ENCODE measurements around the gene CT47C1. TPM values are rescaled to one million over a fixed set of nuclear protein-coding genes. Genes with fewer than 3 reads are reported as not detected.
"Not testable (repeated sequence)": the region's sequence is repeated elsewhere in the genome, so short reads cannot be mapped to it uniquely, and the experiment has no call there.

The CT47C1 gene
- not detected for total RNA-seq

- Histone ChIP-seq H3K36me3 (no peaks in the 10 kb centered on the region), H3K27ac (no peak within 1 kb of the TSS), H3K4me3 (no peak within 1 kb of the TSS), H3K4me1 (no peaks in the 10 kb centered on the region), H3K27me3 (no peaks in the 10 kb centered on the region), H3K9me3 (no peaks in the 10 kb centered on the region)
- WGBS, 2 donors (ENCODE audit: low coverage in 1 of 2): 85% methylated on average over 6 of the region's 6 CpGs; no CpG with 5 or more reads in 1 of the 2 donors
- ATAC-seq: no peak
- TF ChIP-seq POLR2A (IDR thresholded peaks at IDR 0.05) (no peak), CTCF (IDR thresholded peaks at IDR 0.05) (no peak), EP300 (IDR thresholded peaks at IDR 0.05) (no peak), POLR2AphosphoS5 (IDR thresholded peaks at IDR 0.05) (no peak)
Measured at GRCh38 chrX:119072744-119073143, at the start of gene CT47C1. Gene CT47C1, plus strand, starts transcription at chrX:119072993. Its CDS starts 233 bp downstream, at chrX:119073226.

GRCh38 chrX:119025900-119026299, 46.9 kb upstream of the CT47C1 start:
- ATAC-seq: no peak
- Histone ChIP-seq H3K27ac (no peak overlapping the region), H3K4me3 (no peak overlapping the region), H3K9me3 (no peaks in the 10 kb centered on the region), H3K27me3 (no peaks in the 10 kb centered on the region), H3K4me1 (no peaks in the 10 kb centered on the region), H3K36me3 (peaks cover 0 to 9% of the 10 kb centered on the region in 2 donors)
- WGBS, 2 donors (ENCODE audit: low coverage in 1 of 2): 94 to 100% methylated on average over 2 to 3 of the region's 5 CpGs
- TF ChIP-seq CTCF (IDR thresholded peaks at IDR 0.05) (no peak), POLR2AphosphoS5 (IDR thresholded peaks at IDR 0.05) (no peak), EP300 (IDR thresholded peaks at IDR 0.05) (no peak), POLR2A (IDR thresholded peaks at IDR 0.05) (no peak)

DNA sequence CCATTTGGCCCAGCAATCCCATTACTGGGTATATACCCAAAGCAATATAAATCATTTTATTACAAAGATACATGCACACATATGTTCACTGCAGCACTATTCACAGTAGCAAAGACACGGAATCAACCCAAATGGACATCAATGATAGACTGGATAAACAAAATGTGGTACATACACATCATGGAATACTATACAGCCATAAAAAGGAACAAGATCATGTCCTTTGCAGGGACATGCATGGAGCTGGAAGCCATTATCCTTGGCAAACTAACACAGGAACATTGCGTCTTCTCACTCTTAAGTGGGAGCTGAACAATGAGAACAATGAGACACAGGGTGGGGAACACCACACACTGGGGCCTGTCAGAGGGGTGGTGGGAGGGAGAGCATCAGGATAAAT, 46.4 kb upstream of the CT47C1 start:
- H3K4me3 ChIP-seq, ATAC-seq, H3K27ac ChIP-seq, H3K9me3 ChIP-seq, H3K36me3 ChIP-seq, H3K27me3 ChIP-seq, H3K4me1 ChIP-seq: not testable (repeated sequence)
- WGBS, 2 donors (ENCODE audit: low coverage in 1 of 2): 92 to 100% methylated on average over 1 to 2 of the region's 2 CpGs

GRCh38 chrX:119027960-119028732, 44.6 kb upstream of the CT47C1 start:
- H3K4me3 ChIP-seq, H3K27ac ChIP-seq, H3K4me1 ChIP-seq, ATAC-seq, H3K9me3 ChIP-seq, H3K27me3 ChIP-seq, H3K36me3 ChIP-seq: not testable (repeated sequence)
- WGBS, 2 donors (ENCODE audit: low coverage in 1 of 2): 35 to 92% methylated on average over 2 to 5 of the region's 28 CpGs

DNA sequence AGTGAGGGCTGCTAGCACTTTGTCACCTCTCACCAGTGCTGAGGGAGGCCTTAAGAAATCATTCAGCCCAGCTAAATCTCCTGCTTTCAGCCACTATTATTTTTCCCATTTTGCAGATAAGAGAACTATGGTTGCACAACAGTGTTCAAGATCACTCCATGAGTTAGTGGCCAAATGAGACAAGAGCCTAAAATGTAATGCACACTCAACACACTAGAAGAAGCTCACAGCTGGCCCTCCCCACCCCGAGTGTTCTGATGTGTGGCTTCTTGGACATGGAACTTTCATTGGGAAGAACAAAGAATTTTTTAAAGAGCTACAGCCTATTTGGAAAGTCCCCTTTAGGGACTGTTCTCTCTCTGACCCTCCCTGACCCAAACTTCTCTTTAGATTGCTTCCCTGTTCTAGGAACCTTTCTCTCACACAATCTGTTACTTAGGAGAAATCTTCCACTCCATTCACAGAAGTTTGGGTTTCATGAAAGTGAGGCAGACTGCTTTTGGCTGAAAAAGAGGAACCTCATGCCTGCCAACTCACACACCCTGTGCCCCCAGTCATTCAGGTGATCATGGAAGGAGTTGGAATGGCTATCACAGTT, 44.0 kb upstream of the CT47C1 start:
- Histone ChIP-seq H3K36me3 (no peaks in the 10 kb centered on the region), H3K27ac (no peak overlapping the region), H3K4me3 (no peak overlapping the region), H3K27me3 (no peaks in the 10 kb centered on the region), H3K9me3 (no peaks in the 10 kb centered on the region), H3K4me1 (no peaks in the 10 kb centered on the region)
- 75% methylated on average over 1 of the region's 1 CpG; no CpG with 5 or more reads in 1 of the 2 donors for WGBS, 2 donors (ENCODE audit: low coverage in 1 of 2)
- TF ChIP-seq EP300 (IDR thresholded peaks at IDR 0.05) (no peak), CTCF (IDR thresholded peaks at IDR 0.05) (no peak), POLR2A (IDR thresholded peaks at IDR 0.05) (no peak), POLR2AphosphoS5 (IDR thresholded peaks at IDR 0.05) (no peak)
- ATAC-seq: no peak

- WGBS, 2 donors (ENCODE audit: low coverage in 1 of 2): no CpG with 5 or more reads among the region's 10 CpGs
- H3K27ac ChIP-seq, H3K36me3 ChIP-seq, H3K9me3 ChIP-seq, H3K4me3 ChIP-seq, ATAC-seq, H3K4me1 ChIP-seq, H3K27me3 ChIP-seq: not testable (repeated sequence)
Measured at GRCh38 chrX:119029656-119030055, 43.1 kb upstream of the CT47C1 start.

All from gastroesophageal sphincter (tissue), 4 donors.